GM12878 (cell line): ENCODE results near the gene DDIT3. TPM values are rescaled to one million over a fixed set of nuclear protein-coding genes. Genes with fewer than 3 reads are reported as not detected.

Experiments
- ATAC-seq: fragments of 200-7000 bp; cut with Tn5 transposase; 3 replicates; pipeline ENCODE4 v1.9.1; 2020; ENCODE audit warnings: mild to moderate bottlenecking, moderate library complexity
- BruUV-seq: library from RNA; stranded (reverse); fragments of 400-500 nt; replicated peaks from 2 replicates; lab custom pipeline; 2021; lab: Mats Ljungman, UMichigan
- CTCF ChIA-PET: fragments of 300-600 bp; sonication (Branson Sonifier 250); formaldehyde crosslinking; extraction: SDS; loops from one replicate; lab custom pipeline; 2021; ENCODE audit warnings: inconsistent platforms; lab: Yijun Ruan, JAX
- POLR2A ChIA-PET: fragments of 350-600 bp; formaldehyde crosslinking; extraction: SDS; loops from one replicate; lab custom pipeline; 2021; ENCODE audit warnings: inconsistent platforms; lab: Charles Lee
- RAD21 ChIA-PET: fragments of 300-600 bp; sonication (Branson Sonifier 250); formaldehyde crosslinking; loops from one replicate; lab custom pipeline; 2023; ENCODE audit warnings: antibody characterized with exemption; ENCODE audit not compliant: unreplicated experiment; lab: Charles Lee
- SMC1A ChIA-PET: fragments of 300-600 bp; sonication (Branson Sonifier 250); formaldehyde crosslinking; loops from one replicate; lab custom pipeline; 2023; ENCODE audit not compliant: unreplicated experiment, uncharacterized antibody; lab: Charles Lee
- DNase-seq: peaks from one replicate; pipeline ENCODE4 v3.0.0-alpha.2; 2011; ENCODE audit warnings: low read depth, low spot score
- FAIRE-seq: peaks from 3 replicates; lab custom pipeline; 2011; peaks lifted over from hg19 to GRCh38; lab: Jason Lieb, UNC
- H2AFZ ChIP-seq: 2 replicates; pipeline ENCODE4 v1.6.0; 2011; ENCODE audit warnings: low read depth, low read length, control low read depth; ENCODE audit not compliant: control insufficient read depth
- H3K27ac ChIP-seq: 2 replicates; pipeline ENCODE4 v1.5.1; 2011; ENCODE audit warnings: control low read depth; ENCODE audit not compliant: control insufficient read depth, insufficient read depth
- H3K27me3 ChIP-seq, 2 experiments: replicated peaks in 1 of 2; 2 replicates each; pipeline versions ENCODE4 v1.6.0 to v1.6.1; 2011; ENCODE audit warnings: low read length in 1 of 2; ENCODE audit not compliant: control insufficient read depth in 2 of 2, insufficient read depth in 2 of 2
- H3K36me3 ChIP-seq, 2 experiments: 2 replicates each; pipeline ENCODE4 v1.5.1; 2011; ENCODE audit warnings: low read length in 1 of 2; ENCODE audit not compliant: control insufficient read depth in 2 of 2, insufficient read depth in 2 of 2
- H3K4me1 ChIP-seq: 2 replicates; pipeline ENCODE4 v1.6.1; 2011; ENCODE audit warnings: mild to moderate bottlenecking, low read length, moderate library complexity, mixed read lengths; ENCODE audit not compliant: control insufficient read depth, insufficient read depth
- H3K4me2 ChIP-seq: 2 replicates; pipeline ENCODE4 v1.6.0; 2011; ENCODE audit warnings: control low read depth; ENCODE audit not compliant: control insufficient read depth, insufficient read depth
- H3K4me3 ChIP-seq: fragments of 200-600 bp; sonication (generic); 2 replicates; pipeline ENCODE4 v1.5.1; 2016
- H3K79me2 ChIP-seq: 2 replicates; pipeline ENCODE4 v1.6.0; 2011; ENCODE audit warnings: low read length; ENCODE audit not compliant: control insufficient read depth, insufficient read depth
- H3K9ac ChIP-seq: 2 replicates; pipeline ENCODE4 v1.8.0; 2011; ENCODE audit warnings: low read length, control low read depth, mixed read lengths; ENCODE audit not compliant: control insufficient read depth, insufficient read depth
- H3K9me3 ChIP-seq: replicated peaks from 3 replicates; pipeline ENCODE4 v1.5.1; 2011; ENCODE audit warnings: mild to moderate bottlenecking, low read length; ENCODE audit not compliant: control insufficient read depth, insufficient read depth
- H4K20me1 ChIP-seq: 2 replicates; pipeline ENCODE4 v1.6.0; 2011; ENCODE audit not compliant: control insufficient read depth, insufficient read depth
- CREB1 ChIP-seq: IDR thresholded peaks from 2 replicates; pipeline ENCODE4 v1.6.1; 2012; ENCODE audit warnings: low read depth, mild to moderate bottlenecking, inconsistent platforms
- E2F4 ChIP-seq: IDR thresholded peaks from 2 replicates; pipeline ENCODE4 v1.6.1; 2012; ENCODE audit warnings: low read depth, low read length, improper control_type of control experiment
- EGR1 ChIP-seq, 2 experiments: IDR thresholded peaks; 1 replicate in 1 of 2; 2 replicates in 1 of 2; pipeline ENCODE4 v1.6.1; 2011 to 2012; ENCODE audit warnings: low read depth in 2 of 2, low read length in 2 of 2, borderline replicate concordance in 1 of 2, mild to moderate bottlenecking in 1 of 2, moderate library complexity in 1 of 2
- FOXM1 ChIP-seq: IDR thresholded peaks from 2 replicates; pipeline ENCODE4 v1.6.1; 2012; ENCODE audit warnings: low read depth, mild to moderate bottlenecking, inconsistent platforms, low read length, moderate library complexity
- GATAD2B ChIP-seq: fragments of 450-650 bp; conservative IDR thresholded peaks from 2 replicates; pipeline ENCODE4 v1.6.1; 2017; ENCODE audit warnings: low read depth, mild to moderate bottlenecking, moderate library complexity
- HCFC1 ChIP-seq: fragments of 150-350 bp; IDR thresholded peaks from 2 replicates; pipeline ENCODE4 v1.6.1; 2014; ENCODE audit warnings: low read length
- KAT2A ChIP-seq: conservative IDR thresholded peaks from 2 replicates; pipeline ENCODE4 v1.6.1; 2011; ENCODE audit warnings: low read depth, low read length; ENCODE audit not compliant: control insufficient read depth
- MTA2 ChIP-seq: fragments of 450-650 bp; IDR thresholded peaks from 2 replicates; pipeline ENCODE4 v1.6.1; 2016; ENCODE audit warnings: low read depth, mild to moderate bottlenecking, moderate library complexity
- NFXL1 ChIP-seq: fragments of 450-650 bp; IDR thresholded peaks from 2 replicates; pipeline ENCODE4 v1.6.1; 2017; ENCODE audit warnings: antibody characterized with exemption, mild to moderate bottlenecking, borderline replicate concordance
- NR2F1 ChIP-seq: fragments of 450-650 bp; conservative IDR thresholded peaks from 2 replicates; pipeline ENCODE4 v1.6.1; 2017; ENCODE audit warnings: mild to moderate bottlenecking
- POLR2AphosphoS2 ChIP-seq: IDR thresholded peaks from 2 replicates; pipeline ENCODE4 v1.6.1; 2011; ENCODE audit warnings: low read depth, mild to moderate bottlenecking, low read length, improper control_type of control experiment, moderate library complexity
- SKIL ChIP-seq: fragments of 450-650 bp; IDR thresholded peaks from 2 replicates; pipeline ENCODE4 v1.6.1; 2017; ENCODE audit warnings: mild to moderate bottlenecking, low read depth, inconsistent platforms; ENCODE audit not compliant: poor library complexity, severe bottlenecking
- SREBF2 ChIP-seq: IDR thresholded peaks from 2 replicates; pipeline ENCODE4 v1.6.1; 2012; ENCODE audit warnings: mild to moderate bottlenecking, low read length
- TARDBP ChIP-seq: IDR thresholded peaks from 2 replicates; pipeline ENCODE4 v1.6.1; 2016; ENCODE audit warnings: borderline replicate concordance
- TCF7 ChIP-seq: IDR thresholded peaks from 2 replicates; pipeline ENCODE4 v1.6.1; 2014; ENCODE audit warnings: antibody characterized with exemption, borderline replicate concordance
- ZNF384 ChIP-seq: IDR thresholded peaks from 2 replicates; pipeline ENCODE4 v1.6.1; 2012; ENCODE audit warnings: low read depth, mild to moderate bottlenecking, low read length, improper control_type of control experiment, borderline replicate concordance
- WGBS: methylation state at CpG from one replicate; pipeline ENCODE4 v1.1.6; 2016; ENCODE audit warnings: low lambda C conversion rate; ENCODE audit not compliant: insufficient replicate concordance, insufficient coverage; ENCODE audit errors: missing lambda C conversion rate; 5-methylcytosine and 5-hydroxymethylcytosine counted together
- in situ Hi-C: fragments of 300-500 bp; cut with MboI; formaldehyde crosslinking; loops from 9 replicates; pipeline ENCODE4 v1.14.3; 2018; ENCODE audit warnings: mixed read lengths
- intact Hi-C: fragments of 100-400 bp; cut with micrococcal nuclease; formaldehyde crosslinking; loops from one replicate; pipeline ENCODE4 v1.14.2; 2022; ENCODE audit not compliant: unreplicated experiment
- polyA plus RNA-seq, 11 experiments: library from polyadenylated mRNA; depleted of rRNA in 4 of 11; unstranded in 6 of 11; stranded (reverse) in 5 of 11; fragments of >200 nt; fragmentation: Nextera tagmentation in 4 of 11; fragmentation: Illumina TruSeq in 1 of 11; extraction: Ambion mirVana in 4 of 11; extraction: Trizol in 1 of 11; gene quantifications; 1 replicate in 1 of 11; 2 replicates in 10 of 11; pipeline versions ENCODE4 v1.2.1 to v1.2.3, GENCODE V29; 2011 to 2016; ENCODE audit warnings: inconsistent platforms in 2 of 11, missing spikeins in 2 of 11, low read depth in 1 of 11
- total RNA-seq, 4 experiments: library from RNA; depleted of rRNA in 3 of 4; stranded (reverse); fragments of >200 nt in 3 of 4; fragmentation: Illumina TruSeq in 1 of 4; extraction: Trizol in 1 of 4; gene quantifications; 2 replicates each; pipeline versions ENCODE4 v1.2.1 to v1.2.3, GENCODE V29; 2013 to 2021
- TF ChIP-seq, protein P1 (sequence below): IDR thresholded peaks from 2 replicates; pipeline ENCODE4 v1.6.1; 2011; ENCODE audit warnings: borderline replicate concordance, low read depth, mild to moderate bottlenecking, moderate library complexity, low read length; ENCODE audit not compliant: insufficient read depth, poor library complexity, severe bottlenecking
- TF ChIP-seq, protein P2 (sequence below): fragments of 450-650 bp; IDR thresholded peaks from 2 replicates; pipeline ENCODE4 v1.6.1; 2018; ENCODE audit warnings: mild to moderate bottlenecking, low read depth, moderate library complexity; ENCODE audit not compliant: partially characterized antibody

The DDIT3 gene
- total and polyA plus RNA-seq, 10 of the 15 experiments (the other 5 are each of a cell fraction or from before 2014, with no cell fraction given): 9.2 to 28.9 (median 15.5) TPM

DNA sequence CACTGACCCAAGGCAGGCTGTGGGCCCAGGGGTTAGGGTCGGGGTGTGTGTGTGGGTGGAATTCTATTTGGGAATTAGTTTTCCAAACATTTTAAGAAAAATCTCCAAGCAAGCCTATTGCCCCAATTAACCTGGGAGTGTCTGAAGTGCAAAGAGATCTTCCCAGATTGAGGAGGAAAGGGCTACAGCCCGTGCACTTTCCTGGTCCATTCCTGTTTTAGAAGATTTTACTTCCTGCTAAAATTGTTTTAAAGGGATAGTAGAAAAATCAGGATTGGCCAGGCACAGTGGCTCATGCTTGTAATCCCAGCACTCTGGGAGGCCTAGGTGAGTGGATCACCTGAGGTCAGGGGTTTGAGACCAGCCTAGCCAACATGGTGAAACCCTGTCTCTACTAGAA is 21.4 kb upstream of the DDIT3 start:
- DNase-seq (no peak), ATAC-seq (no peak), FAIRE-seq (no peak)
- TF ChIP-seq, protein P1, sequence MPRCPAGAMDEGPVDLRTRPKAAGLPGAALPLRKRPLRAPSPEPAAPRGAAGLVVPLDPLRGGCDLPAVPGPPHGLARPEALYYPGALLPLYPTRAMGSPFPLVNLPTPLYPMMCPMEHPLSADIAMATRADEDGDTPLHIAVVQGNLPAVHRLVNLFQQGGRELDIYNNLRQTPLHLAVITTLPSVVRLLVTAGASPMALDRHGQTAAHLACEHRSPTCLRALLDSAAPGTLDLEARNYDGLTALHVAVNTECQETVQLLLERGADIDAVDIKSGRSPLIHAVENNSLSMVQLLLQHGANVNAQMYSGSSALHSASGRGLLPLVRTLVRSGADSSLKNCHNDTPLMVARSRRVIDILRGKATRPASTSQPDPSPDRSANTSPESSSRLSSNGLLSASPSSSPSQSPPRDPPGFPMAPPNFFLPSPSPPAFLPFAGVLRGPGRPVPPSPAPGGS: no peak
- TF ChIP-seq MTA2: no peak
- no peak for TF ChIP-seq KAT2A
- TF ChIP-seq NFXL1: no peak
- no peak for TF ChIP-seq EGR1 (IDR thresholded peaks at IDR 0.05; ENCODE audit: borderline replicate concordance in 1 of 2, low read depth in 2 of 2, low read length in 2 of 2)
- TF ChIP-seq HCFC1: no peak
- no peak for TF ChIP-seq GATAD2B
- no peak for TF ChIP-seq POLR2AphosphoS2
- no peak for TF ChIP-seq SKIL
- TF ChIP-seq TCF7: no peak
- TF ChIP-seq, protein P2, sequence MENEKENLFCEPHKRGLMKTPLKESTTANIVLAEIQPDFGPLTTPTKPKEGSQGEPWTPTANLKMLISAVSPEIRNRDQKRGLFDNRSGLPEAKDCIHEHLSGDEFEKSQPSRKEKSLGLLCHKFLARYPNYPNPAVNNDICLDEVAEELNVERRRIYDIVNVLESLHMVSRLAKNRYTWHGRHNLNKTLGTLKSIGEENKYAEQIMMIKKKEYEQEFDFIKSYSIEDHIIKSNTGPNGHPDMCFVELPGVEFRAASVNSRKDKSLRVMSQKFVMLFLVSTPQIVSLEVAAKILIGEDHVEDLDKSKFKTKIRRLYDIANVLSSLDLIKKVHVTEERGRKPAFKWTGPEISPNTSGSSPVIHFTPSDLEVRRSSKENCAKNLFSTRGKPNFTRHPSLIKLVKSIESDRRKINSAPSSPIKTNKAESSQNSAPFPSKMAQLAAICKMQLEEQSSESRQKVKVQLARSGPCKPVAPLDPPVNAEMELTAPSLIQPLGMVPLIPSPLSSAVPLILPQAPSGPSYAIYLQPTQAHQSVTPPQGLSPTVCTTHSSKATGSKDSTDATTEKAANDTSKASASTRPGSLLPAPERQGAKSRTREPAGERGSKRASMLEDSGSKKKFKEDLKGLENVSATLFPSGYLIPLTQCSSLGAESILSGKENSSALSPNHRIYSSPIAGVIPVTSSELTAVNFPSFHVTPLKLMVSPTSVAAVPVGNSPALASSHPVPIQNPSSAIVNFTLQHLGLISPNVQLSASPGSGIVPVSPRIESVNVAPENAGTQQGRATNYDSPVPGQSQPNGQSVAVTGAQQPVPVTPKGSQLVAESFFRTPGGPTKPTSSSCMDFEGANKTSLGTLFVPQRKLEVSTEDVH: no peak
- no peak for TF ChIP-seq SREBF2
- no peak for TF ChIP-seq E2F4
- TF ChIP-seq CREB1: no peak
- TF ChIP-seq ZNF384: no peak
- TF ChIP-seq TARDBP: no peak
- TF ChIP-seq NR2F1: no peak
- no peak for TF ChIP-seq FOXM1
- H3K4me1 ChIP-seq: peaks cover 6% of the 10 kb centered on the region; the same call in 1 of the 2 replicates
- CTCF ChIA-PET: no interaction called here
- POLR2A ChIA-PET: no interaction called here
- no peak overlapping the region for H3K9ac ChIP-seq
- intact Hi-C loops (no loop called here), in situ Hi-C loops (no loop called here)
- WGBS: 71% methylated on average over 2 of the region's 2 CpGs
- no peak overlapping the region for H3K4me2 ChIP-seq
- no peak overlapping the region for H2AFZ ChIP-seq
- peaks cover 16% of the 10 kb centered on the region for H3K79me2 ChIP-seq
- no peak overlapping the region for H3K4me3 ChIP-seq
- H3K36me3 ChIP-seq: no peaks in the 10 kb centered on the region
- no peaks in the 10 kb centered on the region for H3K9me3 ChIP-seq
- SMC1A ChIA-PET: no interaction called here
- RAD21 ChIA-PET: no interaction called here
- H3K27me3 ChIP-seq: no peaks in the 10 kb centered on the region
- H4K20me1 ChIP-seq: no peaks in the 10 kb centered on the region
- BruUV-seq: no TSS peak
- no peak overlapping the region for H3K27ac ChIP-seq
